ENCODE results near the gene PPIP5K2. TPM values are rescaled to one million over a fixed set of nuclear protein-coding genes. Genes with fewer than 3 reads are reported as not detected.

Gene PPIP5K2
- total and polyA plus RNA-seq, 2 of the 8 experiments (the other 6 are each of a cell fraction or from before 2014, with no cell fraction given), result 14.8 to 46.6 TPM

DNA sequence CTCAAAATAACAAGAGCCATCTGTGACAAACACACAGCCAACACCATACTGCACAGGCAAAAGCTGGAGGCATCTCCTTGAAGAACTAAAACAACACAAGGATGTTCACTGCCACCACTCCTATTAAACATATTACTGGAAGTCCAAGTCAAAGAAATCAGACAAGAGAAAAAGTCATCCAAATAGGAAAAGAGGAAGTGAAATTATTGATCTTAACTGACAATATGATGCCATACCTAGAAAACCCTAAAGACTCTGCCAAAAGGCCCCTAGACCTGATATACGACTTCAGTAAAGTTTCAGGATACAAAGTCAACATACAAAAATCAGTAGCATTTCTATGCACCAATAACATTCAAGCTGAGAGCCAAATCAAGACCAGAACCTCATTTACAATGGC, 108.5 kb downstream of the PPIP5K2 start (continued):
- TF ChIP-seq, protein P1, sequence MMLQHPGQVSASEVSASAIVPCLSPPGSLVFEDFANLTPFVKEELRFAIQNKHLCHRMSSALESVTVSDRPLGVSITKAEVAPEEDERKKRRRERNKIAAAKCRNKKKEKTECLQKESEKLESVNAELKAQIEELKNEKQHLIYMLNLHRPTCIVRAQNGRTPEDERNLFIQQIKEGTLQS (IDR thresholded peaks at IDR 0.05; ENCODE audit: insufficient read depth, low read depth, low read length), result no peak
- no peak for TF ChIP-seq RFX5 (IDR thresholded peaks at IDR 0.05; ENCODE audit: borderline replicate concordance, low read depth, low read length)

Data from H1 (cell line).